Activated CD8-positive, alpha-beta memory T cell treated with anti-CD3 and anti-CD28 coated beads for 24 hours (primary cell): Measurements from ENCODE around the gene ALDOC.
"Not testable (repeated sequence)": the region's sequence is repeated elsewhere in the genome, so short reads cannot be mapped to it uniquely, and the experiment has no call there.

Experiments used
- DNase-seq: peaks from one replicate; pipeline ENCODE4 v3.0.0-alpha.2; 2020

Gene ALDOC

GRCh38 chr17:28576758-28577465 lies at the start of gene ALDOC:
Gene ALDOC (minus strand): TSS chr17:28576895. CDS start chr17:28575532, 1,363 bp downstream.
- DNase-seq: peak; percentile 98

GRCh38 chr17:28624148-28624547 lies 47.5 kb upstream of the ALDOC start:
- DNase-seq: no peak

- DNase-seq: no peak
Measured at GRCh38 chr17:28623696-28624095, 47.0 kb upstream of the ALDOC start.

GRCh38 chr17:28622186-28622585 lies 45.5 kb upstream of the ALDOC start:
- DNase-seq: no peak

GRCh38 chr17:28620010-28620409 lies 43.3 kb upstream of the ALDOC start:
- no peak for DNase-seq

GRCh38 chr17:28618464-28618863 lies 41.8 kb upstream of the ALDOC start:
- DNase-seq: no peak

- no peak for DNase-seq
Measured at GRCh38 chr17:28616281-28616680, 39.6 kb upstream of the ALDOC start.

- DNase-seq: no peak
Measured at GRCh38 chr17:28615260-28615940, 38.7 kb upstream of the ALDOC start.

- DNase-seq: no peak
Measured at GRCh38 chr17:28613931-28614381, 37.3 kb upstream of the ALDOC start, which contains the start of gene RSKR. Gene RSKR (minus strand): TSS chr17:28614185. CDS start chr17:28614161, 24 bp downstream.

GRCh38 chr17:28612936-28613872 lies 36.5 kb upstream of the ALDOC start:
- DNase-seq: peak; percentile 67

GRCh38 chr17:28612531-28612930 lies 35.8 kb upstream of the ALDOC start:
- no peak for DNase-seq

- no peak for DNase-seq
Measured at GRCh38 chr17:28610376-28610775, 33.7 kb upstream of the ALDOC start.

GRCh38 chr17:28604031-28604430 lies 27.3 kb upstream of the ALDOC start:
- not testable (repeated sequence) for DNase-seq

GRCh38 chr17:28599311-28600184 lies 22.9 kb upstream of the ALDOC start:
- DNase-seq: no peak

GRCh38 chr17:28598799-28599310 lies 22.2 kb upstream of the ALDOC start, which contains the start of gene SPAG5:
Gene SPAG5 (minus strand): TSS chr17:28599025. CDS start chr17:28598946, 79 bp downstream.
- peak; percentile 96 for DNase-seq

GRCh38 chr17:28598389-28598788 lies 21.7 kb upstream of the ALDOC start:
- no peak for DNase-seq

GRCh38 chr17:28597606-28598383 lies 21.1 kb upstream of the ALDOC start:
- no peak for DNase-seq

GRCh38 chr17:28592260-28592659 lies 15.6 kb upstream of the ALDOC start:
- no peak for DNase-seq

GRCh38 chr17:28585851-28586250 lies 9.2 kb upstream of the ALDOC start:
- DNase-seq: no peak

- DNase-seq: no peak
Measured at GRCh38 chr17:28584434-28584833, 7.7 kb upstream of the ALDOC start.

- DNase-seq: no peak
Measured at GRCh38 chr17:28582513-28582912, 5.8 kb upstream of the ALDOC start.
